ENCODE data around the gene PRR18.

- TF ChIP-seq CTCF (CRISPR knock-in tag; IDR thresholded peaks at IDR 0.05) (no peak), POLR2A (IDR thresholded peaks at IDR 0.05; ENCODE audit: insufficient read depth in 1 of 2, low read depth in 2 of 2, low read length in 2 of 2) (no peak), SKI (IDR thresholded peaks at IDR 0.05; ENCODE audit: partially characterized antibody) (no peak), HOXA3 (CRISPR knock-in tag; IDR thresholded peaks at IDR 0.05) (no peak), CBX2 (IDR thresholded peaks at IDR 0.05; ENCODE audit: low read depth, low read length) (no peak), CBX2 (CRISPR knock-in tag; IDR thresholded peaks at IDR 0.05; ENCODE audit: low read depth) (no peak)
Measured at GRCh38 chr6:166277892-166278578, 30.2 kb downstream of the PRR18 start.

Measured in HepG2 (cell line).